HepG2 (cell line): ENCODE data around the gene EFNA3. TPM values are rescaled to one million over a fixed set of nuclear protein-coding genes. Genes with fewer than 3 reads are reported as not detected.

Experiments
- BORCS8-MEF2B ChIP-seq: sonication (generic); formaldehyde crosslinking; IDR thresholded peaks from 2 replicates; pipeline ENCODE4 v1.8.0; 2022; ENCODE audit warnings: mild to moderate bottlenecking, missing genetic modification reagents
- DPF2 ChIP-seq: sonication (generic); formaldehyde crosslinking; IDR thresholded peaks from 2 replicates; pipeline ENCODE4 v1.4.0; 2020; ENCODE audit warnings: mild to moderate bottlenecking, low read depth, missing genetic modification reagents, borderline replicate concordance
- ETV5 ChIP-seq: IDR thresholded peaks from 2 replicates; pipeline ENCODE4 v1.6.1; 2018; ENCODE audit warnings: missing biosample characterization, missing genetic modification reagents, inconsistent platforms, borderline replicate concordance
- FOXM1 ChIP-seq: sonication (generic); formaldehyde crosslinking; IDR thresholded peaks from 2 replicates; pipeline ENCODE4 v1.5.0; 2020; ENCODE audit warnings: missing genetic modification reagents
- GTF3A ChIP-seq: sonication (generic); formaldehyde crosslinking; conservative IDR thresholded peaks from 2 replicates; pipeline ENCODE4 v1.4.0; 2020; ENCODE audit warnings: mild to moderate bottlenecking, missing genetic modification reagents
- IKZF4 ChIP-seq: sonication (generic); formaldehyde crosslinking; IDR thresholded peaks from 2 replicates; pipeline ENCODE4 v1.5.1; 2020; ENCODE audit warnings: borderline replicate concordance, mild to moderate bottlenecking, low read depth, missing genetic modification reagents; ENCODE audit errors: not compliant biosample characterization
- JARID2 ChIP-seq: sonication (generic); formaldehyde crosslinking; IDR thresholded peaks from 2 replicates; pipeline ENCODE4 v1.8.1; 2023; ENCODE audit warnings: missing genetic modification reagents, inconsistent platforms; ENCODE audit not compliant: insufficient replicate concordance
- KMT2B ChIP-seq: IDR thresholded peaks from 2 replicates; pipeline ENCODE4 v1.6.1; 2016; ENCODE audit warnings: missing genetic modification reagents, missing compliant biosample characterization
- NCOA2 ChIP-seq: sonication (generic); formaldehyde crosslinking; IDR thresholded peaks from 2 replicates; pipeline ENCODE4 v1.8.0; 2022; ENCODE audit warnings: inconsistent platforms
- NFKB2 ChIP-seq: sonication (generic); formaldehyde crosslinking; IDR thresholded peaks from 2 replicates; pipeline ENCODE4 v1.4.0; 2020; ENCODE audit warnings: missing genetic modification reagents, borderline replicate concordance
- POGZ ChIP-seq: sonication (generic); formaldehyde crosslinking; IDR thresholded peaks from 2 replicates; pipeline ENCODE4 v1.4.0; 2020; ENCODE audit warnings: mild to moderate bottlenecking, missing genetic modification reagents
- RAD21 ChIP-seq: fragments of 450-650 bp; formaldehyde crosslinking; IDR thresholded peaks from 2 replicates; pipeline ENCODE4 v1.5.0; 2020; ENCODE audit warnings: mild to moderate bottlenecking
- RFX5 ChIP-seq: IDR thresholded peaks from 2 replicates; pipeline ENCODE4 v1.6.1; 2011; ENCODE audit warnings: low read depth, low read length, improper control_type of control experiment
- SMC3 ChIP-seq: IDR thresholded peaks from 2 replicates; pipeline ENCODE4 v1.6.1; 2011; ENCODE audit warnings: low read length, improper control_type of control experiment
- SMYD3 ChIP-seq: sonication (generic); formaldehyde crosslinking; IDR thresholded peaks from 2 replicates; pipeline ENCODE4 v1.8.1; 2023; ENCODE audit warnings: mild to moderate bottlenecking, missing genetic modification reagents
- SOX13 ChIP-seq, 3 experiments: fragments of 450-650 bp in 1 of 3; sonication (generic) in 1 of 3; formaldehyde crosslinking in 1 of 3; IDR thresholded peaks in 2 of 3; conservative IDR thresholded peaks in 1 of 3; 2 replicates each; pipeline versions ENCODE4 v1.5.0 to v1.6.1; 2016 to 2020; ENCODE audit warnings: antibody characterized with exemption in 1 of 3, mild to moderate bottlenecking in 1 of 3, missing compliant biosample characterization in 1 of 3, missing genetic modification reagents in 1 of 3, moderate library complexity in 1 of 3
- TRAFD1 ChIP-seq: sonication (generic); formaldehyde crosslinking; IDR thresholded peaks from 2 replicates; pipeline ENCODE4 v1.5.1; 2020; ENCODE audit warnings: missing genetic modification reagents, mild to moderate bottlenecking, borderline replicate concordance
- USF2 ChIP-seq, 2 experiments: sonication (generic) in 1 of 2; formaldehyde crosslinking in 1 of 2; IDR thresholded peaks; 2 replicates each; pipeline versions ENCODE4 v1.5.1 to v1.6.1; 2011 to 2020; ENCODE audit warnings: borderline replicate concordance in 1 of 2, low read depth in 1 of 2, low read length in 1 of 2, mild to moderate bottlenecking in 1 of 2, missing genetic modification reagents in 1 of 2, moderate library complexity in 1 of 2
- XRCC5 ChIP-seq: fragments of 200-400 bp; formaldehyde crosslinking; optimal IDR thresholded peaks from 2 replicates; pipeline ENCODE3; 2017; ENCODE audit warnings: mild to moderate bottlenecking, low read length
- ZC3H4 ChIP-seq: sonication (generic); formaldehyde crosslinking; IDR thresholded peaks from 2 replicates; pipeline ENCODE4 v1.4.0; 2020; ENCODE audit warnings: missing genetic modification reagents, borderline replicate concordance
- ZIK1 ChIP-seq: sonication (generic); formaldehyde crosslinking; IDR thresholded peaks from 2 replicates; pipeline ENCODE4 v1.5.0; 2020; ENCODE audit warnings: mild to moderate bottlenecking, low read depth, missing genetic modification reagents, borderline replicate concordance
- ZMYM2 ChIP-seq: sonication (generic); formaldehyde crosslinking; IDR thresholded peaks from 2 replicates; pipeline ENCODE4 v1.8.0; 2022; ENCODE audit warnings: mild to moderate bottlenecking, missing genetic modification reagents
- ZNF414 ChIP-seq: sonication (generic); formaldehyde crosslinking; IDR thresholded peaks from 2 replicates; pipeline ENCODE4 v1.5.0; 2020; ENCODE audit warnings: missing genetic modification reagents
- ZNF589 ChIP-seq: sonication (generic); formaldehyde crosslinking; conservative IDR thresholded peaks from 2 replicates; pipeline ENCODE4 v1.8.0; 2022; ENCODE audit warnings: mild to moderate bottlenecking, moderate library complexity, missing genetic modification reagents
- polyA plus RNA-seq, 8 experiments: library from polyadenylated mRNA; depleted of rRNA in 3 of 8; stranded (reverse) in 7 of 8; unstranded in 1 of 8; fragments of >200 nt; fragmentation: Illumina TruSeq in 4 of 8; extraction: Trizol in 4 of 8; gene quantifications; 2 replicates each; pipeline versions ENCODE4 v1.2.1 to v1.2.3, GENCODE V29; 2011 to 2016; ENCODE audit warnings: low read depth in 4 of 8, missing spikeins in 1 of 8, mixed read lengths in 1 of 8; ENCODE audit not compliant: insufficient read depth in 1 of 8
- total RNA-seq, 5 experiments: library from RNA; depleted of rRNA; stranded (reverse); fragments of >200 nt; fragmentation: Illumina TruSeq; extraction: Trizol; gene quantifications; 2 replicates each; pipeline ENCODE4 v1.2.3, GENCODE V29; 2016; ENCODE audit warnings: low read depth in 1 of 5

The EFNA3 gene
- total and polyA plus RNA-seq, 2 of the 13 experiments (the other 11 are each of a cell fraction or from before 2014, with no cell fraction given) = 1.0 to 5.7 TPM

- TF ChIP-seq ZMYM2 (CRISPR knock-in tag) (peak; percentile 63; the same call in 1 of the 2 replicates), ZIK1 (CRISPR knock-in tag) (no peak), ZC3H4 (CRISPR knock-in tag) (no peak; the same call in 1 of the 2 replicates), RAD21 (CRISPR knock-in tag) (peak; percentile 18), SMC3 (peak; percentile 31; the same call in 1 of the 2 replicates), FOXM1 (CRISPR knock-in tag) (no peak), TRAFD1 (CRISPR knock-in tag) (peak; percentile 73; the same call in 1 of the 2 replicates), JARID2 (CRISPR knock-in tag) (no peak), IKZF4 (CRISPR knock-in tag) (no peak), NFKB2 (CRISPR knock-in tag) (peak; percentile 39; the same call in 1 of the 2 replicates), USF2 (IDR thresholded peaks at IDR 0.05; ENCODE audit: low read depth, low read length) (no peak), USF2 (CRISPR knock-in tag; IDR thresholded peaks at IDR 0.05; ENCODE audit: borderline replicate concordance) (no peak), DPF2 (CRISPR knock-in tag) (peak; percentile 83; the same call in 1 of the 2 replicates), ETV5 (CRISPR knock-in tag) (peak; percentile 64), RFX5 (no peak; the same call in 1 of the 2 replicates), KMT2B (CRISPR knock-in tag) (no peak), SOX13 (IDR thresholded peaks at IDR 0.05) (peak; percentile 93), SOX13 (CRISPR knock-in tag; conservative IDR thresholded peaks at IDR 0.05 in 1 of 2, IDR thresholded peaks at IDR 0.05 in 1 of 2) (peak in 1 of 2 experiments; percentile 96; a peak in 2 of 4 replicates), SMYD3 (0 out of 2 replicates have a peak, but pooled peaks have one; percentile 73), GTF3A (CRISPR knock-in tag) (no peak), BORCS8-MEF2B (CRISPR knock-in tag) (peak; percentile 58), POGZ (CRISPR knock-in tag) (peak; percentile 20; the same call in 1 of the 2 replicates), ZNF589 (peak; percentile 87; the same call in 1 of the 2 replicates), ZNF414 (CRISPR knock-in tag) (no peak; the same call in 1 of the 2 replicates), NCOA2 (CRISPR knock-in tag) (peak; percentile 96), XRCC5 (peak; percentile 88)
Measured at GRCh38 chr1:155127105-155127966, 48.7 kb downstream of the EFNA3 start, which contains the start of gene EFNA1 (continued).
